ENCODE results near the gene AGMO.

AGMO gene

DNA sequence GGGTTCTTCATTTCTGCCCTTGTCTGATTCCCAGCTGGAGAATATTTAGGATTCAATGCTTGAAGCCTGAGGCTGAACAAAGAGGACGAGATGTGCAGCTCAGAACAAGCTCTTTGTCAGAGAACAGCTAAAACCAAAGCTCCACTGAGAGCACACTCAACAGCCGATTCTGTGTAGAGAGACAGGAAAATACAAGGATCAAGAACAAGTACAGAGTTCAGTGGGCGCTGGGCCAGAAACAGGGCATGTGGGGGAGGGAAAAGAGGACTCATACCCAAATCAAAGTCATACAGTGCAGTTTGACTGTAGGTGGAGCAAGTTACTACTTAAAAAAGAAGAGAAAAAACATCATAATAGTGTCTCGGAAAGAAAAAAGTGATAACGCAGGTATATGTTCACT, at the start of gene AGMO:
Gene AGMO, minus strand, starts transcription at position 181 of the 400 bp plus-strand sequence.
- H3K4me3 ChIP-seq (ENCODE audit: low read length): no peak within 1 kb of the TSS
- TF ChIP-seq, protein P1, sequence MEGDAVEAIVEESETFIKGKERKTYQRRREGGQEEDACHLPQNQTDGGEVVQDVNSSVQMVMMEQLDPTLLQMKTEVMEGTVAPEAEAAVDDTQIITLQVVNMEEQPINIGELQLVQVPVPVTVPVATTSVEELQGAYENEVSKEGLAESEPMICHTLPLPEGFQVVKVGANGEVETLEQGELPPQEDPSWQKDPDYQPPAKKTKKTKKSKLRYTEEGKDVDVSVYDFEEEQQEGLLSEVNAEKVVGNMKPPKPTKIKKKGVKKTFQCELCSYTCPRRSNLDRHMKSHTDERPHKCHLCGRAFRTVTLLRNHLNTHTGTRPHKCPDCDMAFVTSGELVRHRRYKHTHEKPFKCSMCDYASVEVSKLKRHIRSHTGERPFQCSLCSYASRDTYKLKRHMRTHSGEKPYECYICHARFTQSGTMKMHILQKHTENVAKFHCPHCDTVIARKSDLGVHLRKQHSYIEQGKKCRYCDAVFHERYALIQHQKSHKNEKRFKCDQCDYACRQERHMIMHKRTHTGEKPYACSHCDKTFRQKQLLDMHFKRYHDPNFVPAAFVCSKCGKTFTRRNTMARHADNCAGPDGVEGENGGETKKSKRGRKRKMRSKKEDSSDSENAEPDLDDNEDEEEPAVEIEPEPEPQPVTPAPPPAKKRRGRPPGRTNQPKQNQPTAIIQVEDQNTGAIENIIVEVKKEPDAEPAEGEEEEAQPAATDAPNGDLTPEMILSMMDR (IDR thresholded peaks at IDR 0.05; ENCODE audit: insufficient read depth, low read depth, low read length, missing control alignments): no peak
- DNase-seq (ENCODE audit: low read depth): peak; percentile 50

DNA sequence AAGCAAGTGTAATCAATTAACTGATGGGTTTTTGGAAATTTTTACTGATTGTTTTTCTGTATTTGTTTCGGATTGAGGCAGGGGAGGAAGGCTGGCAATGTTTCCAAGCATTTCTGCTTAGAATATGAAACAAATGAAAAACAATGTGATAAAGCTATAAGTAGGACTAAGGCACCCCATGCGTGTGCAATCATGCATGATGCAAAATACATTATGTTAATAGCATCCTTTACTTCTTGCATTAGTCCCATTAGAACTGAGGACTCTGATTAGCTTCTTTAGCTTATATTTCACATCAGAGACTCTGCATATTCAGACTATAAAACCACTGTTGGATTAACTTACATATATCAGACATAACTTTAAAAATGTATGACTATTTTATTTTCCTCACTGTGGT, 48.7 kb upstream of the AGMO start:
- H3K4me3 ChIP-seq (ENCODE audit: low read length): no peak overlapping the region
- DNase-seq (ENCODE audit: low read depth): no peak
- TF ChIP-seq, protein P1 (IDR thresholded peaks at IDR 0.05; ENCODE audit: insufficient read depth, low read depth, low read length, missing control alignments): no peak

DNA sequence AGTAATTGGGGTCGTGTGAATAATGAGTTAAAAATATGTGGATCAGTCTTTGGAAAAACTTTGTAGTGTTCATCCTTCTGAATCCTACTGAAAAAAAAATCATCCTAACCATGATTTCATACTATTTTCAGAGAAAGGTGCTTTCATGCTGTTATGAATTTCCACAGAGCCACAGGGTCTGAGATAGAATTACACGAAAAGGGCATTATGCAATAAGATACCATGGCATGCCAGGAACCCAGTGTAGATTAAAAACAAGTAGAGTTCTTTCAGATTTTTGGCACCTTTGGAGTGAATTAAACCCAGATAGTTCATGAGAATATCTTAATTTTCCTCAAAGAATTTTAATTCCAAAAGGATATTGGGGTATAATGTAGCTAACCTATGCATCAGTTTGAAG, 47.5 kb upstream of the AGMO start:
- DNase-seq (ENCODE audit: low read depth): no peak

DNA sequence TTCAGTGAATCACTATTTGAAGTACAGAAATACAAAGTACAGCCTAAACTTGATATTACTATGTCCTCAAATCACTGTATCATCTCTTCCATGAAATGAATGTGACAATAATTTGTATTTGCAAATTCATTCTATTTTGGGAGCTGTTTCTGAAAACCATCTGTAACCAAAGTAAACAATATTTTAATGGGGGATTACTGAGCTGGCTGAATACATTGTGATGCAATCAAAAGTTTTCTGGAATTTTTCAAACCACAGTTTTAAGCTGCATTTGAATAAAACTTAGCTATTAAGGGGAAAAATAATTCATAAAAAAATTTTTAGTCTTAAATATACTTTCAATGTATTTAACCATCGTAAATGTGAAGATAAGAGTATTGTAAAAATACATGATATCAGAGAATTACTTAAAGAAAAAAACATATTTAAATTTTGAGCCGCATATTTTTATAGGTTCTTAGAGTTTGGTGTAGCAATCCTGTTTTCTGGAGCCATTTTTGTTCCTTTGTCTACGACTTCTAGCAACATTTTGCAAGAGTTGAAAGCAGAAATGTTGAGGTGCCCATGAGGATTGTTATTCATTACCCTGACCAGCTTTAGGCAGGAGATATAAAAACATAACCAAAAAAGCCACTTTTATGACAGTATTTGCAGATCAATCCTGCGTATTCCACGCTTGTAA, 45.9 kb upstream of the AGMO start:
- H3K4me3 ChIP-seq (ENCODE audit: low read length): no peak overlapping the region
- no peak for DNase-seq (ENCODE audit: low read depth)
- TF ChIP-seq, protein P1 (IDR thresholded peaks at IDR 0.05; ENCODE audit: insufficient read depth, low read depth, low read length, missing control alignments): no peak

More for the DNA sequence above, 47.5 kb upstream of the AGMO start:
- no peak overlapping the region for H3K4me3 ChIP-seq (ENCODE audit: low read length)
- TF ChIP-seq, protein P1 (IDR thresholded peaks at IDR 0.05; ENCODE audit: insufficient read depth, low read depth, low read length, missing control alignments): no peak

DNA sequence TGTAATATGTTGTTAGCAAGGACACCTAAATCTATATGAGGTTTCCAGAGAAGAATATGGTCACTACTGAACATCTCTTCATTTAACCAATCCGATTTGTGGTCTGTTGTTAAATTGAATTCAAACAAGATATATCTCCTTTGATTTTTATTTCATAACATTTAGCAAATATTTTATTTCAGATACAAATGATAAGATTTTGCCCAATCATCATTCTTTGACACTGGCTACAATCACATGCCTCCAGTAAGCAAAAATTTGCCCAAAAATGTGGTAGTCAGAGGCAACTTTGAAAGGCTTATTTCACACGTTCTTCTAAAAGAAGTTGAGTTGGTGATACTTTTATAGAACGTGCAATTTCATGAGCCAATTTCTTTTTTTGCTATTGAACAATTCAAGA, 44.7 kb upstream of the AGMO start:
- no peak overlapping the region for H3K4me3 ChIP-seq (ENCODE audit: low read length)
- TF ChIP-seq, protein P1 (IDR thresholded peaks at IDR 0.05; ENCODE audit: insufficient read depth, low read depth, low read length, missing control alignments): no peak
- DNase-seq (ENCODE audit: low read depth): no peak

DNA sequence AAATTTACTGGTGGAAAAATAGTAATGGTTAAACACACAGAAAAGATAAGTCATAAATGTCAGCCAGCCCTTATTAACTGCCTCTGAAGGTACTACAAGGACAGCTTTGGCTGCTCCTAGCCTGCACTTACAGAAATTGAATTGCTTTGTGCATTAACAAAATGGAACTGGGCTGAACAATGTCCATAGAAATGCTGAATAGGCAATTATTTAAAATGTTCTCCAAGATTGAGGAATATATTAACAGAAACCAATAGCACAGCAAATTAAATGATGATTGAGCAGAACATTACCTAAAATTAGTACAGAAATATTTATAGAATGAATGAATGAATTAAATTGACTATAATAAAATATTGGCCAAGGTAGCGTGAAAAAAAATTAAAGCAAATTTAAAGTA, 42.4 kb upstream of the AGMO start:
- TF ChIP-seq, protein P1 (IDR thresholded peaks at IDR 0.05; ENCODE audit: insufficient read depth, low read depth, low read length, missing control alignments): no peak
- H3K4me3 ChIP-seq (ENCODE audit: low read length): no peak overlapping the region
- no peak for DNase-seq (ENCODE audit: low read depth)

DNA sequence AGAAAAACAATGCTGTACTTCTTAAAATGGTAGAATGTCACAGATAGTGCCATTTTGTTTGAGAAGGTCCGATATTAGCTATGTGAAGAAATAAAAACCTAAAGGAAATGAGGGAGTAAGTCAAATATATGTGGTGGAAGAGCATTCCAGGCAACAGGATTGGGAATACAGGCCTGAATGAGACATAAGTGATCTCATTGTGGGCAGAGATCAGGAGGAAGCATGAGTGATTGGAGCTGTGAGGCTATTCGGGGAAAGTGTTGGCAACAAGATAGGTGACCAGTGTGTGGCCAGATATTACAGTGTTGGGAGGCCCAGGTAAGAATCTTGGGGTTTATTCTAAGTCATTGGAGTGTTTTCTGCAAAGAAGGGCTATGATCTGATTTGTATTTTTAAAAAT, 41.3 kb upstream of the AGMO start:
- DNase-seq (ENCODE audit: low read depth): peak; percentile 59

More for the DNA sequence above, 41.3 kb upstream of the AGMO start:
- H3K4me3 ChIP-seq (ENCODE audit: low read length): no peak overlapping the region
- TF ChIP-seq, protein P1 (IDR thresholded peaks at IDR 0.05; ENCODE audit: insufficient read depth, low read depth, low read length, missing control alignments): no peak

Measured in epithelial cell of esophagus (primary cell).